ENCODE data around the gene MASTL.

MASTL gene

GRCh38 chr10:27155066-27155754 is at the start of gene MASTL:
MASTL (plus strand) TSS chr10:27155352; CDS start chr10:27155427, 75 bp downstream.
- peak; percentile 97 for DNase-seq

DNA sequence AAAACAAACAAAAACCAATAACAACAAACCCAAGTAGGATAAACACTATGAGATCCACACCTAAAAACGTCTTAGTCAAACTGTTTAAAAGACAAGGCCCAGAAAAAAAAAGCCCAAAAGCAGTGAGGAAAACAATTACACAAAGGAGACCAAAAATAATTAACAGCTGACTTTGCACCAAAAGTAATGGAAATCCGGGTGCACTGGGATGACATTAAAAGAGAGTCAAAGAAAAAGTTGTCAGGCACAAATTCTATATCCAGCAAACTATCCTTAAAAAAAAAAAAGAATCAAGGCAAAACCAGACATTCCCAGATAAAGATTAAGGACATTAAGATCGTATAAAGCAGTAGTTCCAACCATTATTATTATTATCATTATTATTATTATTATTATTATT is 47.0 kb upstream of the MASTL start:
- no peak for DNase-seq

GRCh38 chr10:27134371-27134770 is 20.8 kb upstream of the MASTL start:
- no peak for DNase-seq

GRCh38 chr10:27138277-27138676 is 16.9 kb upstream of the MASTL start:
- no peak for DNase-seq

DNA sequence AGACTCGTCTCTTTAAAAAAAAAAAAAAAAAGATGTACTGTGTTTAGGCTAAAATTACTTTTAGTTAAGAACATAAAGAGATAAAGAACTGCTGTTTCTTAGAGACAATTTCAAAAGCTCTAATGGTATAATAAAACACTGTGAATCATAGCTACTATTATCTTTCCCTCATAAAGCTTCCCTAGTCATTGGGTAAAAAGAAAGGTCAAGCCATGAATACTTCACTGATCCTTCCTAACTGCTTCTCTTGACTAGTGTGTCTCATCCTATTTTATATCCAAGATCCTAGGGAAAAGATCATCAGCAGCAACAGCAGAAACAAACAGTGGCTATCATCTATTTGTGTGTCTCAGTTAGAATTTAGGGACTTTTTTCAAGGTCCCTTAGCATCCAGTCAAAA is 11.5 kb upstream of the MASTL start:
- DNase-seq: no peak

DNA sequence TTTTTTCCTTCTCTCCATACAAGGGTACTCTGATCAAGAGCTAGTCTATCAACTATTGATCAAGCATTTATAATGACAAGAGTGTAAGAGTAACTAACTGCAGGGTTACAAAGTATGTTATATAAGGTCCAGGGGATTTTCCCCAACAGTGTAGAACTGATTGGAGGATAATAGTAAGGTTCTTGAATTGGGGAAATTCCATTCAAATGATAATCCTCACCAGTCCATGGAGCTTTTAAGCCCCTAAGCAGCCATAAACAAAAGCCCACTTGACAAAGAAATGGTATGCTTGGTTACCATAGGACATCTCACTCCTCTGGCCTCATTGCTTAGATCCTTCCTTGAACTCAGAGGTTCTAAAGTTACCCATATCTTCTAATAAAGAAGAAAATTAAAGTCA is 9.2 kb upstream of the MASTL start:
- no peak for DNase-seq

GRCh38 chr10:27147701-27148100 is 7.5 kb upstream of the MASTL start:
- DNase-seq: no peak

DNA sequence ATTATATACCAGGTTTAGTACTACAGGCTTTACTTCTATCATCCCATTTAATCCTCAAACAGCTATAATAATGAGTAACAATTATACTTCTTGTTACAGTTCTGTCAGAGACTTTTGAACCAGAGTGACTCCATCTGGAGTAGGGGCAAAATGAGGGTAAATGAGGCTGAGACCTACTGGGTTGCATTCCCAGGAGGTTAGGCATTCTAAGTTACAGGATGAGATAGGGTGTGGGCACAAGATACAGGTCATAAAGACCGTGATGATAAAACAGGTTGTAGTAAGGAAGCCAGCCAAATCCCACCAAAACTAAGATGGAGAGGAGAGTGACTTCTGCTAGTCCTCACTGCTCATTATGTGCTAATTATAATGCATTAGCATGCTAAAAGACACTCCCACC is 4.9 kb upstream of the MASTL start:
- DNase-seq: no peak

DNA sequence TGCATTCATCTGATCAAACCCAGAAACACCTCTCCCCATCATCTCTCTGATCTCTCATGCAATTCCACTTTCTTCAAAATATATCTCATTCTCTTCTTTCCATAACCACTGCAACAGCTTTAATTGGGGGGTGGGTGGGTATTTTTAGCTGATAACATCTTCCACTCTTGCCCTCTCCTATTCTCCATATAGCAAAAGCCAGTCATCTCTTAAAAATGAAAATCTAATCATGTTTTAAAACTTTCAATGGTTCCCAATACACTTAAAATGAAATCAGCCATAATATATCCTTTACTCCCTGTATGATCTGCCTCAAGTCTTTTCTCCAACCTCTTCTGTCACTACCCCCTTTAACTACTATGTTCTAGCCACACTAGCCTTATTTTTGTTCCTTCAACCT is 2.5 kb upstream of the MASTL start:
- no peak for DNase-seq

DNA sequence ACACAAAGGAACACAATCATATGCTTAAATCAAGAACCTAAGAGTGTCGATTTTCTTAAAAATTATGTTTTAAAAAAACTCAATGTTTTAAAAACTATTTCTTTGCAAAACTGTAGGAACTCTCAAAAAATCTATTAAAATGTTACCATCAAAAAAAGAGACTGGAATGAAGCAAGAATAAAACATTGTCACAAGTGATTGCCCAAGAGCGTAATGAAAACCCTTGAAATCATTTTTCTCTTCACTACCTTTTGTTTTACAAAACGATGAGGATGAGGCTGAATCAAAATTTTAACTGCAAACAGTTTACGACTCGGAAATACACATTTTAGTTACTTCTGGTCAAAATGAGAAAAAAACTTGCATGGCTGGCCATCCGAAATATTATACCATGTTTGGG is 1.8 kb upstream of the MASTL start:
- DNase-seq: no peak

DNA sequence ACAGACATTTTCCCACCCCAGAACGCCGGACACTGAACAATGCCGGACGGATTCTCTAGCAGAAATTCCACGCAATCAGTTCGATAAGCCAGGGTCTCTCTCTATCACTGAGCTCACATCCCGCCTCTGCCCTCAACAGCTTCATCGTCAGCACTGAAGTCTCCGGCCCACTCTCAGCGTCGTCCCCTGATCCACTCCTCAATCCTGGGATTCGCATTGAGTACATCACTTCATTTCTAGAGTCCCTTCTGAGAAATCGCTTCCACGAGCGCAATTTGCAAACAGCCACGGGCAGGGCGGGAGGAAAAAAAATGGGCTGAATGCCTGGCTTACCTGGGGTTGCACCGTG is 1.3 kb upstream of the MASTL start:
- no peak for DNase-seq

- DNase-seq: peak in 1 of 2 donors; percentile 24
Observed at GRCh38 chr10:27156566-27156965, 1.4 kb downstream of the MASTL start.

GRCh38 chr10:27157150-27157549 is 2.0 kb downstream of the MASTL start:
- no peak for DNase-seq

DNA sequence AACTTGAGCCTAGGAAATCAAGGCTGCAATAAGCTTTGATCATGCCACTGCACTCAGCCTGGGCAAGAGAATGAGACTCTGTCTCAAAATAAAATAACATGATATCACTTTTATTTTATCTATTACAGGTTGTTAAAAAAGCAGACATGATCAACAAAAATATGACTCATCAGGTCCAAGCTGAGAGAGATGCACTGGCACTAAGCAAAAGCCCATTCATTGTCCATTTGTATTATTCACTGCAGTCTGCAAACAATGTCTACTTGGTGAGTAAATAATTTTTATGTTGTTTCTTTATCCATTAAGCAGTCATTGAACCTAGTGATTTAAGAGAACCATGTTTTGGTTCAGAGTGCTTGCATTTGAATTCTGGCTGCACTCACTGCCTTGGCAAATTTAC is 3.3 kb downstream of the MASTL start:
- no peak for DNase-seq

- DNase-seq: no peak
Observed at GRCh38 chr10:27169849-27170248, 14.7 kb downstream of the MASTL start.

DNA sequence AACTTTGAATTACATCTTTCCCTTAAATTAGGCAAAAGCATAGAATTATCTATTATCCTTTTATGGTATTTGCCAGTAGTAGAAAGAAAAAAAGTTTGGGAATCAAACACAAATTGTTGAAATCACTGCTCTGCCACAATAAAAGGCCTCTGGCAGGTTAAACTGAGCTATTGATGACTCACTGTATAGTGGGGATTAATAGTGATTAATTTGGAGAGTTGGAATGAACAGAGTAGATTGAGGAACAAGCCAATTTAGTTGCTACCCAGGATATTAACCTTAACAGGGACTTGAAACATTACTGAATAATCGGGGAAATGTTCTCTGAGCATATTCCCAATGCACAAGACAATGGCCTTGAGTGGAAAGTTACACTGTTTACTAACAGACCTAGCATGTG is 33.1 kb downstream of the MASTL start:
- DNase-seq: no peak

DNA sequence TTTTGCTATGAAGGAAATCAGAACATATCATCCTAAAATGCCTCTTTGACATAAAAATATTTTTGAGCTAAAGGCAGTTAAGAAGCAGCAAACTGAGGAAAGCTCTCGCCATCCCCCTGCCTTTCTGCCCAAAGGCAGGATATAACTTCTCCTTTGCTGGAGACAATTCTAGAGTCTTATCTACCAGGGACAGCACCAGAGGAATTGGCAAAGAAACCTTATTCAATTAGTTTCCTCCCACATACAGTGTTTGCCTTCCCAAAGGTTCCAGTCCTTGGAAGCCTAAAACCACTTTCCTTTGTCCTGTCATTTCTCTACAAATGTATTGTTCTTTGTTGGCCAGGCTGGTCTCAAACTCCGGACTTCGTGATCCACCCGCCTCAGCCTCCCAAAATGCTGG is 33.7 kb downstream of the MASTL start:
- DNase-seq: no peak

DNA sequence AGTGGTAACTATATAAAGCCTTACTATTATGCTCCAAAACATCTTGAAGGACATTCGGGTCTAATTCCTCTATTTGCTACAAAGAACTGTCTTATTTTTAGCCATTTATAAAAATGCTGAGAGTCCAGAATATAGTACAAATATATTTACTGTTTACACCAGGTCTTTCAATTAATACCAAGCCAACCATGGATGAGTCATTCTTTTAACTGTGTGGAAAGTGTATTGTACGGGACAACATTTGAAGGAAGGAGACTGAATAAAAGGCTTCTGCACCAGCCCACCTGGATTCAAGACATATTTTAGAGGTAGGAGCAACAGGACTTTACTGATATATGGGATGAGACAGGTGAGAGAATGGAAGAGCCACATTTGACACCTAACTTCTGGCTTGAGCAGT is 35.4 kb downstream of the MASTL start:
- no peak for DNase-seq

DNA sequence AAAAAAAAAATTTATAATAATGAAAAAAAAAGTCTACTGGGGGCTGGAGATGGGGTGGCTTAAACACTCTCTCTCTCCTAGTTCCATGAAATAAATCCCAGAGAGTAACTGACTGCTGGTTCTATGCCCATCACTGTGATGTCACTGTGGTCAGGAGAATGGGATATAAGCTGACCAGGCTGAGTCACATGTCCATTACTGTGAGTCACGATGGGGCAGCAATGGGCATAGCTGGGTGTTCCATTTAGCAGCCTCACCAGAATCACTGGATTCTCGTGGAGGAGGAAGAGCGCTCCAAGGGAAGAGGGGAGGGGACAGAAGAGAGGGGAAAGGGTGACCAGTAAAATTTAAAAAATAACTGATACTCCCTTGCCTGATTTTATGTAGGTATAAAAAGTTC is 37.1 kb downstream of the MASTL start:
- DNase-seq: no peak

GRCh38 chr10:27197980-27198620 is 42.9 kb downstream of the MASTL start:
- DNase-seq: no peak

- no peak for DNase-seq
Observed at GRCh38 chr10:27203806-27204205, 48.7 kb downstream of the MASTL start.

- DNase-seq: no peak
Observed at GRCh38 chr10:27207350-27207749, 52.2 kb downstream of the MASTL start.

DNA sequence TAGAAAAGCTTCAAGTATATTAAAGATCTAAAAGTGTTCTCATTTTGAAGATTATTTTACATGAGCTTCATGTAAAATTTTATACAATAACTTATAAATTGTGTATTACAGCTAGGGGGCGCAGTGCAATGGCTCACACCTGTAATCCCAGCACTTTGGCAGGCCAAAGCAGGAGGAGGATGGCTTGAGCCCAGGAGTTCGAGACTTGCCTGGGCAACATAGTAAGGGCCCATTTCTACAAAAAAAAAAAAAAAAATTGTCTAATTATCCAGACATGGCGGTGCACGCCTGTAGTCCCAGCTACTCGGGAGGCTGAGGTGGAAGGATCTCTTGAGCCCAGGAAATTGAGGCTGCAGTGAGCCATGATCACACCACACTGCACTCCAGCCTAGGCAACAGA is 68.8 kb downstream of the MASTL start:
- DNase-seq: peak; percentile 33 to 62

DNA sequence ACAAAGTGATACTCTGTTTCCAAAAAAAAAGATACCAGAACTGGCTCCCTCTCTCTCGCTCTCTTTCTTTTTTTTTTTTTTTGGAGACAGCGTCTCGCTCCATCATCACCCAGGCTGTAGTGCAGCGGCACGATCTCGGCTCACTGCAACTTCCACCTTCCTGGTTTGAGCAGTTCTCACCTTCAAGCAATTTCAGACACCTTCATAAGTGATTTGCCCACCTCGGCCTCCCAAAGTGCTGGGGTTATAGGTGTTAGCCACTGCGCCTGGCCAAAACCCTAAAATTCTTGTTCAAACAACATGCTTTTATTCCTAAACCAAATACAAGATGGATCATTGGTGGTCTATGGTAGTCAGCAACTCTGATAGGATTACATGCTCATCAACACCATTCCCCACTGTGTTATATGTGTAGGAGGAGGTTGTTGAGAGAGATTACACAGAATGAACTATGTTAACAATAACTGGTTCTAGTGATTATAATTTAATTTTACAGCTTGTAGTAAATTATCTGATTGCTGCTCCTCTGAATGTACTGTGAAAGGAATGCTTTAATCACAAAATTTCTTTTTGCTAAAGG is 69.9 kb downstream of the MASTL start:
- peak; percentile 36 to 45 for DNase-seq
